Rectal smooth muscle tissue (tissue), 1 donor: Measurements from ENCODE around the gene OTUD5.

ENCODE experiments used
- H3K27ac ChIP-seq: one replicate; pipeline ENCODE4 v1.7.0; 2013; ENCODE audit warnings: low read depth, low read length, inconsistent platforms
- H3K27me3 ChIP-seq: one replicate; pipeline ENCODE4 v1.7.0; 2013; ENCODE audit warnings: low read length; ENCODE audit not compliant: control insufficient read depth, insufficient read depth
- H3K36me3 ChIP-seq: one replicate; pipeline ENCODE4 v1.7.0; 2013; ENCODE audit warnings: low read length; ENCODE audit not compliant: control insufficient read depth, insufficient read depth
- H3K4me1 ChIP-seq: one replicate; pipeline ENCODE4 v1.7.0; 2013; ENCODE audit warnings: low read length; ENCODE audit not compliant: control insufficient read depth, insufficient read depth
- H3K4me3 ChIP-seq: one replicate; pipeline ENCODE4 v1.7.0; 2013; ENCODE audit warnings: low read length
- H3K9ac ChIP-seq: one replicate; pipeline ENCODE4 v1.7.0; 2013; ENCODE audit warnings: low read length

Gene OTUD5

DNA sequence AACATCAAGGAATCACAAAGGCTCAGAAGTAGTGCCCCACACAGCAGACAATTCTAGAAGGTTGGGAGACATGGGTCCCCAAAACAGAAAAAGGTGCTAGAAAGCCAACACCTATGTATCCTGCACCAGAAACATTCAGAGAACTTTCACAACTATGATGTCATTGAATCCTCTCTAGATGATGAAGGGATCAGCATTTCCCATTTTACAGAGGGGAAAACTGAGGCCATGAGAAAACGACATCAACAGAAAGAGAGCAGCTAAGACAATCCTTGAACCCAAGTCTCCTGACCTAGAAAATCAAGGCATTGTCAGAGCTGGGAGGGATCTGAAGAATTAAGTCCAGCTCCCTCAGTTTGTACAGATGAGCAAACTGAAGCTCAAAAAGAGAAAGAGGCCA, 11.0 kb upstream of the OTUD5 start:
- H3K9ac ChIP-seq: no peak overlapping the region
- peaks cover 2% of the 10 kb centered on the region for H3K27me3 ChIP-seq

GRCh38 chrX:48966796-48967579, 9.6 kb upstream of the OTUD5 start:
- no peaks in the 10 kb centered on the region for H3K4me1 ChIP-seq
- H3K36me3 ChIP-seq: no peaks in the 10 kb centered on the region
- no peak overlapping the region for H3K9ac ChIP-seq
- H3K4me3 ChIP-seq: no peak overlapping the region
- peaks cover 2% of the 10 kb centered on the region for H3K27me3 ChIP-seq
- H3K27ac ChIP-seq: no peak overlapping the region

More for the DNA sequence above, 11.0 kb upstream of the OTUD5 start:
- H3K36me3 ChIP-seq: no peaks in the 10 kb centered on the region
- no peak overlapping the region for H3K27ac ChIP-seq
- H3K4me1 ChIP-seq: no peaks in the 10 kb centered on the region
- H3K4me3 ChIP-seq: no peak overlapping the region

GRCh38 chrX:48965959-48966358, 8.6 kb upstream of the OTUD5 start:
- H3K27ac ChIP-seq: no peak overlapping the region
- H3K27me3 ChIP-seq: no peaks in the 10 kb centered on the region
- no peaks in the 10 kb centered on the region for H3K36me3 ChIP-seq
- H3K4me1 ChIP-seq: no peaks in the 10 kb centered on the region
- no peak overlapping the region for H3K4me3 ChIP-seq
- no peak overlapping the region for H3K9ac ChIP-seq

DNA sequence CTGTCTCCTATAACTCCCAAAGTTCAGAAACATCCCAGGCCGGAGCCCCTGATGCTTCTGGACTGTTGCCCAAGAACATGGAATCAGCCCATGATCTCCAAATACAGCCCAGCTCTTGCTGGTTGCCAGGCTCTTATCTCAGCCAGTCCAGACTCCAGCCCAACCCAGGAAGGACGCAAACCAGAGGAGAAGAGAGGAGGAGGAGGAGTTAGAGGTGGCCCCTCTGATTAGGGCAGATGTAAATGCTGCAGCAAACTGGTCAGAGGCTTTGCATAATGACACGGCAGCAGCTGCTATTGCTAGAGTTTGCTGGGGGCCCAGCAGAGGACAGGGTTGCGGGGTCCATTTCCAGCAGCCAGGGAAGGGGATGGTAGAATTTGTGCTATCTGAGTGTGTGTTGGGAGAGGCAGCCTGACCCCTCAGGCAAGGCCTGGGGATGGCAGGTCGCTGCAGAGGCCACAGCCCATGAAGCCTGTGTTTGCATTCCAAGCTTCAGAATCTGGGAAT, 4.2 kb upstream of the OTUD5 start:
- no peaks in the 10 kb centered on the region for H3K36me3 ChIP-seq
- no peaks in the 10 kb centered on the region for H3K27me3 ChIP-seq
- H3K9ac ChIP-seq: no peak overlapping the region
- peaks cover 4% of the 10 kb centered on the region for H3K4me1 ChIP-seq
- H3K27ac ChIP-seq: no peak overlapping the region
- no peak overlapping the region for H3K4me3 ChIP-seq

- Histone ChIP-seq H3K9ac (no peak overlapping the region), H3K27me3 (no peaks in the 10 kb centered on the region), H3K27ac (no peak overlapping the region), H3K4me1 (peaks cover 8% of the 10 kb centered on the region), H3K36me3 (no peaks in the 10 kb centered on the region), H3K4me3 (no peak overlapping the region)
Observed at GRCh38 chrX:48960291-48960690, 2.9 kb upstream of the OTUD5 start.

- H3K9ac ChIP-seq: peak overlapping the region; percentile 32
Observed at GRCh38 chrX:48958635-48959094, 1.3 kb upstream of the OTUD5 start.

DNA sequence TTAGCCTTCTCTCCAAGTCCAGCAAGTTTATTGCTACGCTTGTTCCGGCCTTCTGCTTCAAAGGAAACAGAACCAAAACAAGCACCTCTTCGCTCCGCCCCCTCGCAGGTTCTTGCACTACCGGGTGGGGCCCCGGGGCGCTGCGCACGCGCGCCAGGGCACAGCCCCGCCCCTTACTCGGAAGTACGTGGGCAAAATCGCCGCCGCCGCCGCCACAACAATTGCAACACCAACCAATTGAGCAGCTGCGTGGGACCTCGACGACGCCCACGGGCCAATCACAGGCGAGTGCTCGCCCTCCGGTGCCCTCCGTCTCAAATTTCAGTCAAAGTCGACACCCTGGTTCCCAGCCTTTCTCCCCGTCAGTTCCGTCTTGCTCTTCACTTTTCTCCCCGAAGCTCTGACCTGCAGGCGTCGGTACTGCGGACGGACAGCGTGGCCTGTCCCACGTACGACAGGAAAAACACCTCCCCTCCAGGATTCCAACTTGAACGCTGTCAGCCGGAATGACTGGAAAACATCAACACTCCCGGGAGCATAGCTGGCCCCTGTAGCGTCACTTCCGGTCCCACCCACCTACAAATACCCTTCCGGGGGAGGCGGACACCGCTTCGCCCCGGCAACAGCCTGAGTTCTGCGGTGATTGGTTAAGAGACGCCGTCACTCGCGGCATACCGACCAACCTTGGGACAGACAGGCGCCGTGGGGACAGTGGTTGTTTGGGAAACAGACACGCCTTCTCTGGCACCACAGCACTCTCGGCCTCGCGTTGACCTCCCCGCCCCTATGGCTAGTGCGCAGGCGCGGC, 624 bp upstream of the OTUD5 start:
- peak overlapping the region; percentile 95 for H3K27ac ChIP-seq
- H3K4me3 ChIP-seq: peak overlapping the region; percentile 79
- H3K9ac ChIP-seq: no peak overlapping the region
- H3K36me3 ChIP-seq: no peaks in the 10 kb centered on the region
- H3K27me3 ChIP-seq: no peaks in the 10 kb centered on the region
- H3K4me1 ChIP-seq: peaks cover 8% of the 10 kb centered on the region

More at GRCh38 chrX:48958635-48959094, 1.3 kb upstream of the OTUD5 start:
- peak overlapping the region; percentile 84 for H3K27ac ChIP-seq
- H3K36me3 ChIP-seq: no peaks in the 10 kb centered on the region
- peak overlapping the region; percentile 62 for H3K4me3 ChIP-seq
- no peaks in the 10 kb centered on the region for H3K27me3 ChIP-seq
- peaks cover 8% of the 10 kb centered on the region for H3K4me1 ChIP-seq

DNA sequence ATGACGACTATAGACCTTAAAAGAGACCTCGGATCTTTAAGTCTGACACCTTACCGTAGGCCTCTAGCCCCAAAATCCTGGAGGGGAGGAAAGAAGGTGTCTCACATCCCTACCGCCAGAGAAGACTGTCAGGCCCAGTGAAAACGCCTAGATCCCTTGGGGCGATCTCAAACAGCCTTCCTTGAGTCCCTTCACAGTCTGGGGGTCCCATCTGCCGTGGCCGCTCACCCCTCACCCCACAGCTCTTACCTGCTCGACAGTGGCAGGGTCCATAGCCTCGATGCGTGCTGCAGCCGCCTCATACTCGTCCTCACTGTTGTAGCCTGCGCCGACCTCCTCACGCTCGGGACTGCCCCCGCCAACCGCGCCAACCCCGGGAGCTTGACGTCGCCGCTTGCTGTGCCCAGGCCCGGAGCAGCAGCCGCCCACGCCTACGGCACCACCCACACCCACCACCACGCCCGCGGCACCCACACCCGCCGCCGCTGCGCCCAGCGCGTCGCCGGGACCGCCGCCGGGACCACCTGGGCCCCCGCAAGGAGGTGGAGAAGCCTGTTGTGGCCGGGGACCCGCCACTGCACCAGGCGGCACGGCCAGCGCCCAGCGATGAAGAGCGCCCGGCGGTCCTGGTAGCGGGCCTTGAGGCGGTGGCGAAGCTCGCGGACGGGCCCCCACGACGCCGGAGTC, 536 bp downstream of the OTUD5 start:
- Histone ChIP-seq H3K4me1 (peaks cover 8% of the 10 kb centered on the region), H3K9ac (peak overlapping the region; percentile 25), H3K27me3 (no peaks in the 10 kb centered on the region), H3K36me3 (no peaks in the 10 kb centered on the region), H3K4me3 (peak overlapping the region; percentile 69), H3K27ac (peak overlapping the region; percentile 73)

GRCh38 chrX:48948589-48948988, 8.8 kb downstream of the OTUD5 start:
- no peaks in the 10 kb centered on the region for H3K4me1 ChIP-seq
- no peaks in the 10 kb centered on the region for H3K27me3 ChIP-seq
- H3K9ac ChIP-seq: no peak overlapping the region
- H3K36me3 ChIP-seq: no peaks in the 10 kb centered on the region
- H3K4me3 ChIP-seq: no peak overlapping the region
- no peak overlapping the region for H3K27ac ChIP-seq

DNA sequence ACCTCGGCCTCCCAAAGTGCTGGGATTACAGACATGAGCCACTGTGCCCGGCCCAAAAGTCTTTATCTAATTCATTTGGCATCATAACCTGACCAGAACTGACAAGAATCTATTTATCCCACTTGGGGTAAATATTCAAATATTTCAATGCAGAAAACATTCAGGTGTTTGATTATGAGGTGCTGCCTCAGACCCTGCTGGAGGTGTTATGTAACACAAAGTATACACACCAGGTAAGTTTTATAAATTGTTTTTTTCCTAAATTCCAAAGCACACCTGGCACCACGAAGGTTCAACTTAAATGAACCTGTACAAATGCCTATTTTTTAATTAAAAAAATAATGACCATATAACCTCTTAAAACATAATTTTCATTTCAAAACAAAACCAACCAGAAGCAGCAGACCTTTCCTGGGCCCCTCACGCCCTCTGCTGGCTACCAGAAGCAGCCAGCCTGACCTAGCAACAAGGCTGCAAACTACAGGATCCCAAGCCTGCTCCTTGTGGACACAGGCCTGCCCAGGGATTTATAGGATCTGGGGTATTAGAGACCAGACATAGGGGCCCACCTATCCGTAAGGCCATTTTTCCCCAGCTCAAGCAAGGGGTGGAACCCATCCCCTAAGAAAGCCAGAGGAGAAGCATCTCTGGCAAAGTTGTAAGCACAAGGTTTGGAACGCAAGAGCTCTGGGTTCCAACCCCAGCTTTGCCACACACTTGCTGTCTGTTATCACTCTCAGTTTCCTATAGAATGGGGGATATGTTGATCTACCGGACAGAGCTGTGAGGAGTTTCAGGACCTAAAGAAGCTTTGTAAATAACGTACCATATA, 11.7 kb downstream of the OTUD5 start:
- Histone ChIP-seq H3K36me3 (no peaks in the 10 kb centered on the region), H3K27me3 (no peaks in the 10 kb centered on the region), H3K4me3 (no peak overlapping the region), H3K27ac (no peak overlapping the region), H3K4me1 (no peaks in the 10 kb centered on the region), H3K9ac (no peak overlapping the region)

GRCh38 chrX:48942895-48943294, 14.5 kb downstream of the OTUD5 start:
- Histone ChIP-seq H3K4me1 (no peaks in the 10 kb centered on the region), H3K9ac (no peak overlapping the region), H3K36me3 (no peaks in the 10 kb centered on the region), H3K27ac (no peak overlapping the region), H3K4me3 (no peak overlapping the region), H3K27me3 (no peaks in the 10 kb centered on the region)
